NB4 (cell line): ENCODE results near the gene LACTB.
A peak's percentile ranks its signal among the peaks of the same experiment; 100 is the strongest.

Experiments
- DNase-seq: peaks from one replicate; pipeline ENCODE4 v3.0.0; 2010; ENCODE audit warnings: low read depth
- H3K4me3 ChIP-seq: one replicate; pipeline ENCODE4 v1.5.1; 2011; ENCODE audit warnings: mild to moderate bottlenecking, low read depth, low read length, moderate library complexity
- MYC ChIP-seq: IDR thresholded peaks from 2 replicates; pipeline ENCODE4 v1.6.1; 2011; ENCODE audit warnings: low read depth, low read length
- POLR2A ChIP-seq: IDR thresholded peaks from 2 replicates; pipeline ENCODE4 v1.6.1; 2011; ENCODE audit warnings: mild to moderate bottlenecking; ENCODE audit not compliant: insufficient read length; ENCODE audit errors: extremely low read depth
- TF ChIP-seq, protein P1 (sequence below): IDR thresholded peaks from one replicate; pipeline ENCODE4 v1.5.1; 2012; ENCODE audit warnings: low read depth, low read length
- TF ChIP-seq, protein P2 (sequence below): IDR thresholded peaks from 2 replicates; pipeline ENCODE4 v1.6.1; 2011; ENCODE audit warnings: low read depth, low read length

LACTB gene

DNA sequence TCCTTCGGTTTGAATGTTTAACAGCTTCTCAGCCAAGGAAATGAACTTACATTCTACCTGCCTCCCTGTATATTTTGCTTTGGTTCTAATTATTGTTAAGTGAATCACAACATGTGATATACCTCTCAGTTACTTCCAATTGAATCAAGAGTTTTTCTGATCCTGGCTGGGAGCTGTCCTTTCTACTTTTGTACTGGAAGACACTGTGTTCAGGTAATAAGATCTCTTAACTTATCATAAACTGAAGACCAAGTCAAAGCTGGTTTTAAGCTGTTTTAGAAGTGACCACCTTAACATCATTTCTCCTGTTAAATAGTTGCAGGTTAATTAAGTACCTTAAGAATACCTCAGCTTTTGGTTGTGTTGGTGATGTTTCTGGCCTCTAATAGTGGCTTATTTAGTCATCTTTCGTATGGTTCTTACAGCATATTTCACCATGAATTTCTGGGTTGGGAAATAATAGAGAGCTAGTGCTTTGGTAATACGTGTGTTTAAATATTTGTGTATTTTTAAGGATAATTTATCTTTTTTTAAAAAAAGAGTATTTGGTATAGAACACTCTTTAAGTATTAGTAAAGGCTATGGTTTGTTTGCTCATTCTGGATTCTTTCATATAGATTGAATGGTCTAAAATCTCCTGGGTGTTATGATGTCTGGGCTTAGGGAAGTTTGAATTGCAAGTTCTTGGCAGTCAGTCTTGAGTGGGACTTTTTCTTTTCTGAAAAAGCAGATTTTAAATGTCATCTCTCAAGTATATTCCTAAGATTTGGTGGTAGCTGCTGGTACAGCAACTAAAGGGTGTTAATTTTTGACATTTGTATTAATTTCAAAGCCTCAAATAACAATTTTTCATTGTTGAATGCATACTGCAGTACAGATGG, 69.3 kb downstream of the LACTB start:
- H3K4me3 ChIP-seq: peak overlapping the region; percentile 71
- TF ChIP-seq, protein P1, sequence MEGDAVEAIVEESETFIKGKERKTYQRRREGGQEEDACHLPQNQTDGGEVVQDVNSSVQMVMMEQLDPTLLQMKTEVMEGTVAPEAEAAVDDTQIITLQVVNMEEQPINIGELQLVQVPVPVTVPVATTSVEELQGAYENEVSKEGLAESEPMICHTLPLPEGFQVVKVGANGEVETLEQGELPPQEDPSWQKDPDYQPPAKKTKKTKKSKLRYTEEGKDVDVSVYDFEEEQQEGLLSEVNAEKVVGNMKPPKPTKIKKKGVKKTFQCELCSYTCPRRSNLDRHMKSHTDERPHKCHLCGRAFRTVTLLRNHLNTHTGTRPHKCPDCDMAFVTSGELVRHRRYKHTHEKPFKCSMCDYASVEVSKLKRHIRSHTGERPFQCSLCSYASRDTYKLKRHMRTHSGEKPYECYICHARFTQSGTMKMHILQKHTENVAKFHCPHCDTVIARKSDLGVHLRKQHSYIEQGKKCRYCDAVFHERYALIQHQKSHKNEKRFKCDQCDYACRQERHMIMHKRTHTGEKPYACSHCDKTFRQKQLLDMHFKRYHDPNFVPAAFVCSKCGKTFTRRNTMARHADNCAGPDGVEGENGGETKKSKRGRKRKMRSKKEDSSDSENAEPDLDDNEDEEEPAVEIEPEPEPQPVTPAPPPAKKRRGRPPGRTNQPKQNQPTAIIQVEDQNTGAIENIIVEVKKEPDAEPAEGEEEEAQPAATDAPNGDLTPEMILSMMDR: no peak
- TF ChIP-seq, protein P2, sequence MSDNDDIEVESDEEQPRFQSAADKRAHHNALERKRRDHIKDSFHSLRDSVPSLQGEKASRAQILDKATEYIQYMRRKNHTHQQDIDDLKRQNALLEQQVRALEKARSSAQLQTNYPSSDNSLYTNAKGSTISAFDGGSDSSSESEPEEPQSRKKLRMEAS: no peak
- TF ChIP-seq POLR2A: no peak
- no peak for TF ChIP-seq MYC
- no peak for DNase-seq
